Rectal smooth muscle tissue (tissue), 1 donor: Measurements from ENCODE around the gene MARCHF3.
"Not testable (repeated sequence)": the region's sequence is repeated elsewhere in the genome, so short reads cannot be mapped to it uniquely, and the experiment has no call there.

Source experiments
- H3K27ac ChIP-seq: one replicate; pipeline ENCODE4 v1.7.0; 2013; ENCODE audit warnings: low read depth, low read length, inconsistent platforms
- H3K27me3 ChIP-seq: one replicate; pipeline ENCODE4 v1.7.0; 2013; ENCODE audit warnings: low read length; ENCODE audit not compliant: control insufficient read depth, insufficient read depth
- H3K36me3 ChIP-seq: one replicate; pipeline ENCODE4 v1.7.0; 2013; ENCODE audit warnings: low read length; ENCODE audit not compliant: control insufficient read depth, insufficient read depth
- H3K4me1 ChIP-seq: one replicate; pipeline ENCODE4 v1.7.0; 2013; ENCODE audit warnings: low read length; ENCODE audit not compliant: control insufficient read depth, insufficient read depth
- H3K4me3 ChIP-seq: one replicate; pipeline ENCODE4 v1.7.0; 2013; ENCODE audit warnings: low read length
- H3K9ac ChIP-seq: one replicate; pipeline ENCODE4 v1.7.0; 2013; ENCODE audit warnings: low read length

Gene MARCHF3

GRCh38 chr5:127005282-127005681, 25.1 kb downstream of the MARCHF3 start:
- not testable (repeated sequence) for H3K4me1 ChIP-seq, H3K27me3 ChIP-seq, H3K27ac ChIP-seq, H3K36me3 ChIP-seq, H3K4me3 ChIP-seq, H3K9ac ChIP-seq

- H3K27me3 ChIP-seq: no peaks in the 10 kb centered on the region
- no peaks in the 10 kb centered on the region for H3K4me1 ChIP-seq
- H3K4me3 ChIP-seq: no peak overlapping the region
- H3K9ac ChIP-seq: no peak overlapping the region
- H3K36me3 ChIP-seq: no peaks in the 10 kb centered on the region
- H3K27ac ChIP-seq: no peak overlapping the region
Observed at GRCh38 chr5:127004721-127005120, 25.6 kb downstream of the MARCHF3 start.

GRCh38 chr5:127003798-127004495, 26.4 kb downstream of the MARCHF3 start:
- Histone ChIP-seq H3K36me3 (no peaks in the 10 kb centered on the region), H3K4me1 (no peaks in the 10 kb centered on the region), H3K9ac (no peak overlapping the region), H3K27ac (no peak overlapping the region), H3K27me3 (no peaks in the 10 kb centered on the region), H3K4me3 (no peak overlapping the region)

- Histone ChIP-seq H3K27me3 (no peaks in the 10 kb centered on the region), H3K4me1 (no peaks in the 10 kb centered on the region), H3K27ac (no peak overlapping the region)
Observed at GRCh38 chr5:127002390-127002789, 28.0 kb downstream of the MARCHF3 start.

GRCh38 chr5:127001621-127002296, 28.6 kb downstream of the MARCHF3 start:
- H3K9ac ChIP-seq: no peak overlapping the region
- H3K36me3 ChIP-seq: no peaks in the 10 kb centered on the region
- no peak overlapping the region for H3K27ac ChIP-seq
- no peak overlapping the region for H3K4me3 ChIP-seq
- H3K27me3 ChIP-seq: no peaks in the 10 kb centered on the region
- no peaks in the 10 kb centered on the region for H3K4me1 ChIP-seq

More at GRCh38 chr5:127002390-127002789, 28.0 kb downstream of the MARCHF3 start:
- no peak overlapping the region for H3K9ac ChIP-seq
- H3K36me3 ChIP-seq: no peaks in the 10 kb centered on the region
- H3K4me3 ChIP-seq: no peak overlapping the region

GRCh38 chr5:126998895-126999570, 31.3 kb downstream of the MARCHF3 start:
- Histone ChIP-seq H3K36me3 (no peaks in the 10 kb centered on the region), H3K27ac (peak overlapping the region; percentile 8), H3K27me3 (no peaks in the 10 kb centered on the region), H3K4me3 (no peak overlapping the region), H3K4me1 (no peaks in the 10 kb centered on the region), H3K9ac (no peak overlapping the region)

GRCh38 chr5:126998201-126998631, 32.1 kb downstream of the MARCHF3 start:
- Histone ChIP-seq H3K27ac (peak overlapping the region; percentile 8), H3K9ac (no peak overlapping the region), H3K4me3 (no peak overlapping the region), H3K36me3 (no peaks in the 10 kb centered on the region), H3K4me1 (no peaks in the 10 kb centered on the region), H3K27me3 (no peaks in the 10 kb centered on the region)

- no peaks in the 10 kb centered on the region for H3K36me3 ChIP-seq
- no peaks in the 10 kb centered on the region for H3K27me3 ChIP-seq
- no peak overlapping the region for H3K9ac ChIP-seq
- H3K4me1 ChIP-seq: no peaks in the 10 kb centered on the region
- no peak overlapping the region for H3K4me3 ChIP-seq
- H3K27ac ChIP-seq: no peak overlapping the region
Observed at GRCh38 chr5:126995689-126996088, 34.7 kb downstream of the MARCHF3 start.

- Histone ChIP-seq H3K4me1 (no peaks in the 10 kb centered on the region), H3K27ac (no peak overlapping the region), H3K36me3 (no peaks in the 10 kb centered on the region), H3K4me3 (no peak overlapping the region), H3K9ac (no peak overlapping the region), H3K27me3 (no peaks in the 10 kb centered on the region)
Observed at GRCh38 chr5:126995039-126995438, 35.3 kb downstream of the MARCHF3 start.

GRCh38 chr5:126994485-126994884, 35.9 kb downstream of the MARCHF3 start:
- Histone ChIP-seq H3K27ac (no peak overlapping the region), H3K36me3 (no peaks in the 10 kb centered on the region), H3K4me3 (no peak overlapping the region), H3K27me3 (no peaks in the 10 kb centered on the region), H3K4me1 (no peaks in the 10 kb centered on the region), H3K9ac (no peak overlapping the region)

- Histone ChIP-seq H3K27me3 (no peaks in the 10 kb centered on the region), H3K9ac (no peak overlapping the region), H3K36me3 (no peaks in the 10 kb centered on the region), H3K4me1 (no peaks in the 10 kb centered on the region), H3K27ac (no peak overlapping the region), H3K4me3 (no peak overlapping the region)
Observed at GRCh38 chr5:126988021-126988569, 42.3 kb downstream of the MARCHF3 start.

- H3K27ac ChIP-seq: no peak overlapping the region
- no peak overlapping the region for H3K4me3 ChIP-seq
- no peaks in the 10 kb centered on the region for H3K36me3 ChIP-seq
- no peaks in the 10 kb centered on the region for H3K4me1 ChIP-seq
- H3K9ac ChIP-seq: no peak overlapping the region
- H3K27me3 ChIP-seq: no peaks in the 10 kb centered on the region
Observed at GRCh38 chr5:126987271-126987899, 43.0 kb downstream of the MARCHF3 start.
